Loucy (cell line): ENCODE results near the gene FZD10.

Experiments used
- H2AFZ ChIP-seq: fragments of 200-600 bp; sonication (generic); 2 replicates; pipeline ENCODE4 v1.6.0; 2016; ENCODE audit warnings: antibody characterized with exemption, mild to moderate bottlenecking, low read length, moderate library complexity
- H3F3A ChIP-seq: fragments of 200-600 bp; 2 replicates; pipeline ENCODE4 v1.6.0; 2016; ENCODE audit warnings: antibody characterized with exemption, low read depth, mild to moderate bottlenecking
- H3K27me3 ChIP-seq: fragments of 200-600 bp; sonication (generic); 2 replicates; pipeline ENCODE4 v1.6.1; 2014; ENCODE audit warnings: low read length, mild to moderate bottlenecking; ENCODE audit not compliant: insufficient read depth, poor library complexity, severe bottlenecking
- H3K36me3 ChIP-seq: fragments of 200-600 bp; sonication (generic); 2 replicates; pipeline ENCODE4 v1.6.1; 2016; ENCODE audit warnings: low read length; ENCODE audit not compliant: insufficient read depth
- H3K4me1 ChIP-seq: fragments of 200-600 bp; sonication (generic); 2 replicates; pipeline ENCODE4 v1.5.1; 2014; ENCODE audit warnings: low read length, mild to moderate bottlenecking; ENCODE audit not compliant: insufficient read depth, poor library complexity, severe bottlenecking
- H3K4me2 ChIP-seq: fragments of 200-600 bp; sonication (generic); 2 replicates; pipeline ENCODE4 v1.6.0; 2014; ENCODE audit warnings: antibody characterized with exemption, low read length, low read depth, mild to moderate bottlenecking; ENCODE audit not compliant: poor library complexity, severe bottlenecking
- H3K4me3 ChIP-seq: fragments of 200-600 bp; sonication (generic); 2 replicates; pipeline ENCODE4 v1.5.1; 2014; ENCODE audit warnings: low read length, mild to moderate bottlenecking, mixed read lengths; ENCODE audit not compliant: poor library complexity, severe bottlenecking
- H3K79me2 ChIP-seq: fragments of 200-600 bp; sonication (generic); 2 replicates; pipeline ENCODE4 v1.6.1; 2014; ENCODE audit warnings: low read length; ENCODE audit not compliant: insufficient read depth
- H3K9ac ChIP-seq: fragments of 200-600 bp; sonication (generic); 2 replicates; pipeline ENCODE4 v1.6.0; 2014; ENCODE audit warnings: mild to moderate bottlenecking, low read depth, low read length, moderate library complexity; ENCODE audit not compliant: poor library complexity, severe bottlenecking
- H3K9me2 ChIP-seq: fragments of 200-600 bp; sonication (generic); replicated peaks from 2 replicates; pipeline ENCODE4 v1.6.1; 2016; ENCODE audit warnings: low read depth, low read length, mixed read lengths
- H3K9me3 ChIP-seq: fragments of 200-600 bp; sonication (generic); 2 replicates; pipeline ENCODE4 v1.6.1; 2014; ENCODE audit warnings: mild to moderate bottlenecking, antibody characterized with exemption, low read length, low read depth; ENCODE audit not compliant: insufficient read depth
- H4K20me1 ChIP-seq: fragments of 200-600 bp; sonication (generic); 2 replicates; pipeline ENCODE4 v1.6.0; 2014; ENCODE audit warnings: antibody characterized with exemption, low read length, mild to moderate bottlenecking; ENCODE audit not compliant: insufficient read depth, poor library complexity, severe bottlenecking
- EZH2phosphoT487 ChIP-seq: fragments of 200-600 bp; IDR thresholded peaks from 2 replicates; pipeline ENCODE4 v1.6.1; 2018; ENCODE audit warnings: antibody characterized with exemption, mild to moderate bottlenecking, moderate library complexity, borderline replicate concordance
- TF ChIP-seq, protein P1 (sequence below): fragments of 200-600 bp; sonication (generic); conservative IDR thresholded peaks from 2 replicates; pipeline ENCODE4 v1.5.1; 2014; ENCODE audit warnings: mild to moderate bottlenecking, antibody characterized with exemption, low read length

The FZD10 gene

DNA sequence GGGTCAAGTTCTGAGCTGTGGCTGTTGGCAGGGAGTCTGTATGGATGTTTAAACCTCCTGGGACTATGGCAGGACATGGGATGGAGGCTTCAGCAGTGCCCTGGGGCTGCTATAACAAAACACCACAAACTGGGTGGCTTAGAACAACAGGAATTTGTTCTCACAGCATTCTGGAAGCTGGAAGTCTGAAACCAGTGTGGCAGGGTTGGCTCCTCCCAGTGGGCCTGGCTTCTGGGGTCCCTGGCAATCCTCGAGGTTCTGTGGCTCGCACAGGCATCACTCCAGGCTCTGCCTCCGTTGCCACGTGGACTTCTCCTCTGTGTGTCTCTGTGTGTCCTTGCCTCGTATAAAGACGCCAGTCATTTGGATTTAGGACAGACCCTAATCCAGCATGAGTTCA lies 39.9 kb downstream of the FZD10 start:
- TF ChIP-seq EZH2phosphoT487, result no peak
- TF ChIP-seq, protein P1, sequence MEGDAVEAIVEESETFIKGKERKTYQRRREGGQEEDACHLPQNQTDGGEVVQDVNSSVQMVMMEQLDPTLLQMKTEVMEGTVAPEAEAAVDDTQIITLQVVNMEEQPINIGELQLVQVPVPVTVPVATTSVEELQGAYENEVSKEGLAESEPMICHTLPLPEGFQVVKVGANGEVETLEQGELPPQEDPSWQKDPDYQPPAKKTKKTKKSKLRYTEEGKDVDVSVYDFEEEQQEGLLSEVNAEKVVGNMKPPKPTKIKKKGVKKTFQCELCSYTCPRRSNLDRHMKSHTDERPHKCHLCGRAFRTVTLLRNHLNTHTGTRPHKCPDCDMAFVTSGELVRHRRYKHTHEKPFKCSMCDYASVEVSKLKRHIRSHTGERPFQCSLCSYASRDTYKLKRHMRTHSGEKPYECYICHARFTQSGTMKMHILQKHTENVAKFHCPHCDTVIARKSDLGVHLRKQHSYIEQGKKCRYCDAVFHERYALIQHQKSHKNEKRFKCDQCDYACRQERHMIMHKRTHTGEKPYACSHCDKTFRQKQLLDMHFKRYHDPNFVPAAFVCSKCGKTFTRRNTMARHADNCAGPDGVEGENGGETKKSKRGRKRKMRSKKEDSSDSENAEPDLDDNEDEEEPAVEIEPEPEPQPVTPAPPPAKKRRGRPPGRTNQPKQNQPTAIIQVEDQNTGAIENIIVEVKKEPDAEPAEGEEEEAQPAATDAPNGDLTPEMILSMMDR, result no peak
- Histone ChIP-seq H3K36me3 (no peaks in the 10 kb centered on the region), H4K20me1 (no peaks in the 10 kb centered on the region), H3K27me3 (no peaks in the 10 kb centered on the region), H2AFZ (no peak overlapping the region), H3K9me3 (no peaks in the 10 kb centered on the region), H3K9ac (no peak overlapping the region), H3K79me2 (no peaks in the 10 kb centered on the region), H3K4me1 (no peaks in the 10 kb centered on the region), H3F3A (no peaks in the 10 kb centered on the region), H3K4me2 (no peak overlapping the region), H3K9me2 (no peaks in the 10 kb centered on the region), H3K4me3 (no peak overlapping the region)

DNA sequence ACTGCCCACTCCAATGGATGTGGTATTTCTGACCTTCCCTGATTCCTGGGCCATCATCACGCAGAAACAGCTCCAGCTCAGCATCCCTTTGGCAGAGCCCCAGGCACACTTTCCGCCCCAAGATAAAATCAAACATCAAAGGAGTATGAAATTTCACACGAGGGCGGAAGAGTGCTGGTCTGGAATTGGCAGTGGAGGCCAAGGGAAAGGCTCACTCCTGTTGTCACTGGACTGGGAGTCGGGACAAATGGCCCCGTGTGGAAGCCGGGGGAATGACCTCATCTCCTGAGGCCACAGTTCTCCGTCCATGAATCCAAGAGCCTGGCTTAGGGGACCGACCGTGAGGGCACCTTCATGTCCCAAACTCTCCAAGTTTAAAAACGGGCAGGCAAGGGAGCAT lies 40.9 kb downstream of the FZD10 start:
- H3K9me3 ChIP-seq, result no peaks in the 10 kb centered on the region
- H3K9ac ChIP-seq, result no peak overlapping the region
- no peaks in the 10 kb centered on the region for H3K4me1 ChIP-seq
- H3K9me2 ChIP-seq, result no peaks in the 10 kb centered on the region
- TF ChIP-seq, protein P1, result no peak
- TF ChIP-seq EZH2phosphoT487, result no peak
- H4K20me1 ChIP-seq, result no peaks in the 10 kb centered on the region
- no peak overlapping the region for H2AFZ ChIP-seq
- no peaks in the 10 kb centered on the region for H3K79me2 ChIP-seq
- no peak overlapping the region for H3K4me2 ChIP-seq
- no peaks in the 10 kb centered on the region for H3K27me3 ChIP-seq
- H3K36me3 ChIP-seq, result no peaks in the 10 kb centered on the region
- H3F3A ChIP-seq, result no peaks in the 10 kb centered on the region
- no peak overlapping the region for H3K4me3 ChIP-seq

DNA sequence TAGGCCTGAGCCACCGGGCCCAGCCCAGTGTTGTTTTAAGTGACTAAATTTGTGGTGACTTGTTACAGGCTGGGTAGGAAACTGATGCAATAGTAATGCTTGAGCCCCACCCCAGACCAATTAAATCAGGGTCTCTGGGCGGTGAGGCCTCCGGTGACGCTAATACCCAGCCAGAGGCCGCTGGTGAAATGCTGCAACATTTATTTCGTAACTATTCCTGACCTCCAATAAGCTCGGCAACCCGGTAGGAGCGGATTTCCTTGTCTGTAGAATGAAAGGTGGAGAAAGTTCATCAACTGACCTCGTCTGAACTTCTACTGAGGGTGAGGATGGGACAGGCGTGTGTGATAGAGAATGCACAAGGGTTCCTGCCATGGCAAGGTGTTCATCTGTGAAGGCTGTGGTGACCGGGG lies 42.3 kb downstream of the FZD10 start:
- Histone ChIP-seq H3K4me3 (no peak overlapping the region), H4K20me1 (no peaks in the 10 kb centered on the region), H3K4me1 (no peaks in the 10 kb centered on the region), H3K9me3 (no peaks in the 10 kb centered on the region), H2AFZ (no peak overlapping the region), H3K79me2 (no peaks in the 10 kb centered on the region), H3K27me3 (no peaks in the 10 kb centered on the region), H3K9me2 (no peaks in the 10 kb centered on the region), H3F3A (no peaks in the 10 kb centered on the region), H3K4me2 (no peak overlapping the region), H3K36me3 (no peaks in the 10 kb centered on the region), H3K9ac (no peak overlapping the region)
- TF ChIP-seq, protein P1, result no peak
- no peak for TF ChIP-seq EZH2phosphoT487
